WTC11 (cell line): ENCODE data around the gene NPAT. TPM values are rescaled to one million over a fixed set of nuclear protein-coding genes. Genes with fewer than 3 reads are reported as not detected.

ENCODE experiments used
- ATAC-seq: fragments of 200-7000 bp; cut with Tn5 transposase; 2 replicates; pipeline ENCODE4 v1.10.0; 2021; ENCODE audit warnings: mild to moderate bottlenecking, moderate library complexity
- CTCF ChIA-PET: fragments of 300-600 bp; sonication (Branson Sonifier 250); formaldehyde crosslinking; loops from one replicate; lab custom pipeline; 2021; ENCODE audit warnings: antibody characterized with exemption; lab: Charles Lee
- POLR2A ChIA-PET: fragments of 350-600 bp; sonication (Branson Sonifier 250); formaldehyde crosslinking; loops from one replicate; lab custom pipeline; 2021; ENCODE audit warnings: antibody characterized with exemption; lab: Charles Lee
- DNase-seq: peaks from one replicate; pipeline ENCODE4 v3.0.0; 2021; ENCODE audit warnings: low spot score
- H3K27ac Mint-ChIP-seq: 2 replicates; pipeline ENCODE4 v1.8.0; 2021; ENCODE audit warnings: mixed read lengths
- H3K27me3 Mint-ChIP-seq: 2 replicates; pipeline ENCODE4 v1.8.0; 2021; ENCODE audit warnings: low read depth, mild to moderate bottlenecking, moderate library complexity, mixed read lengths
- H3K36me3 Mint-ChIP-seq: 2 replicates; pipeline ENCODE4 v1.8.0; 2021; ENCODE audit warnings: mixed read lengths
- H3K4me1 Mint-ChIP-seq: 2 replicates; pipeline ENCODE4 v1.8.0; 2022; ENCODE audit warnings: mixed read lengths
- H3K4me3 Mint-ChIP-seq: 2 replicates; pipeline ENCODE4 v1.8.0; 2021; ENCODE audit warnings: mild to moderate bottlenecking, moderate library complexity, mixed read lengths
- H3K9me3 Mint-ChIP-seq: 2 replicates; pipeline ENCODE4 v1.8.0; 2021; ENCODE audit warnings: mixed read lengths
- AR ChIP-seq: fragments of 250-450 bp; sonication (Bioruptor Pico); IDR thresholded peaks from 2 replicates; pipeline ENCODE4 v1.9.0; 2021; ENCODE audit warnings: mild to moderate bottlenecking
- ATF1 ChIP-seq: sonication (generic); formaldehyde crosslinking; IDR thresholded peaks from 2 replicates; pipeline ENCODE4 v1.8.1; 2023; ENCODE audit warnings: mild to moderate bottlenecking, moderate library complexity, missing genetic modification reagents
- E2F4 ChIP-seq: sonication (generic); formaldehyde crosslinking; IDR thresholded peaks from 2 replicates; pipeline ENCODE4 v1.8.1; 2022; ENCODE audit warnings: low read depth, mild to moderate bottlenecking, moderate library complexity, missing genetic modification reagents, borderline replicate concordance
- EMX1 ChIP-seq: fragments of 250-450 bp; sonication (Bioruptor Pico); IDR thresholded peaks from 2 replicates; pipeline ENCODE4 v1.8.0; 2021; ENCODE audit warnings: mild to moderate bottlenecking
- ETV6 ChIP-seq: sonication (generic); formaldehyde crosslinking; IDR thresholded peaks from 2 replicates; pipeline ENCODE4 v1.8.1; 2022; ENCODE audit warnings: mild to moderate bottlenecking, missing genetic modification reagents
- FOXK1 ChIP-seq: sonication (generic); formaldehyde crosslinking; IDR thresholded peaks from 2 replicates; pipeline ENCODE4 v1.8.0; 2022; ENCODE audit warnings: mild to moderate bottlenecking, moderate library complexity, missing genetic modification reagents
- FOXP1 ChIP-seq: sonication (generic); formaldehyde crosslinking; IDR thresholded peaks from 2 replicates; pipeline ENCODE4 v1.8.0; 2022; ENCODE audit warnings: missing genetic modification reagents, mild to moderate bottlenecking, moderate library complexity, borderline replicate concordance
- GABPB1 ChIP-seq: sonication (generic); formaldehyde crosslinking; IDR thresholded peaks from 2 replicates; pipeline ENCODE4 v1.8.1; 2023; ENCODE audit warnings: mild to moderate bottlenecking, missing genetic modification reagents
- MAX ChIP-seq: sonication (generic); formaldehyde crosslinking; IDR thresholded peaks from 2 replicates; pipeline ENCODE4 v1.8.0; 2022; ENCODE audit warnings: mild to moderate bottlenecking, missing genetic modification reagents
- MXD4 ChIP-seq: fragments of 250-450 bp; sonication (Bioruptor Pico); IDR thresholded peaks from 2 replicates; pipeline ENCODE4 v1.8.0; 2021; ENCODE audit warnings: mild to moderate bottlenecking, moderate library complexity, borderline replicate concordance
- OVOL2 ChIP-seq: fragments of 250-450 bp; sonication (Bioruptor Pico); IDR thresholded peaks from 2 replicates; pipeline ENCODE4 v1.9.0; 2021; ENCODE audit warnings: mild to moderate bottlenecking, borderline replicate concordance
- PREB ChIP-seq: sonication (generic); formaldehyde crosslinking; IDR thresholded peaks from 2 replicates; pipeline ENCODE4 v1.8.1; 2022; ENCODE audit warnings: mild to moderate bottlenecking, missing genetic modification reagents, moderate library complexity, borderline replicate concordance
- RORB ChIP-seq: fragments of 250-450 bp; sonication (Bioruptor Pico); IDR thresholded peaks from 2 replicates; pipeline ENCODE4 v1.9.0; 2021; ENCODE audit warnings: mild to moderate bottlenecking
- SMAD3 ChIP-seq: sonication (generic); formaldehyde crosslinking; IDR thresholded peaks from 2 replicates; pipeline ENCODE4 v1.8.0; 2022; ENCODE audit warnings: missing genetic modification reagents, mild to moderate bottlenecking, borderline replicate concordance
- SP1 ChIP-seq: sonication (generic); formaldehyde crosslinking; conservative IDR thresholded peaks from 2 replicates; pipeline ENCODE4 v1.8.1; 2022; ENCODE audit warnings: missing genetic modification reagents
- TCF7 ChIP-seq: sonication (generic); formaldehyde crosslinking; IDR thresholded peaks from 2 replicates; pipeline ENCODE4 v1.8.0; 2022; ENCODE audit warnings: mild to moderate bottlenecking, low read depth, missing genetic modification reagents, moderate library complexity
- TEAD1 ChIP-seq: sonication (generic); formaldehyde crosslinking; IDR thresholded peaks from 2 replicates; pipeline ENCODE4 v1.8.0; 2022; ENCODE audit warnings: mild to moderate bottlenecking, missing genetic modification reagents
- ZNF138 ChIP-seq: sonication (generic); formaldehyde crosslinking; conservative IDR thresholded peaks from 2 replicates; pipeline ENCODE4 v1.8.1; 2022; ENCODE audit warnings: mild to moderate bottlenecking, moderate library complexity, missing genetic modification reagents
- ZNF317 ChIP-seq: sonication (generic); formaldehyde crosslinking; IDR thresholded peaks from 2 replicates; pipeline ENCODE4 v1.8.1; 2023; ENCODE audit warnings: low read depth, mild to moderate bottlenecking, moderate library complexity, missing genetic modification reagents, borderline replicate concordance
- ZSCAN18 ChIP-seq: fragments of 250-450 bp; sonication (Bioruptor Pico); IDR thresholded peaks from 2 replicates; pipeline ENCODE4 v2.1.2; 2022; ENCODE audit warnings: mild to moderate bottlenecking, moderate library complexity
- total RNA-seq: library from RNA; stranded (reverse); gene quantifications from 3 replicates; pipeline ENCODE4 v1.2.3, GENCODE V29; 2021
- TF ChIP-seq, protein P1 (sequence below): sonication (generic); formaldehyde crosslinking; IDR thresholded peaks from 2 replicates; pipeline ENCODE4 v1.8.0; 2022; ENCODE audit warnings: mild to moderate bottlenecking, missing genetic modification reagents
- TF ChIP-seq, protein P2 (sequence below): sonication (generic); formaldehyde crosslinking; IDR thresholded peaks from 2 replicates; pipeline ENCODE4 v1.8.0; 2022; ENCODE audit warnings: mild to moderate bottlenecking, missing genetic modification reagents

The NPAT gene
- total RNA-seq, 1 experiment from 2014 or later, result 17.2 TPM

- TF ChIP-seq FOXK1 (no peak), PREB (CRISPR knock-in tag) (no peak), ETV6 (CRISPR knock-in tag) (no peak), TCF7 (no peak), TEAD1 (CRISPR knock-in tag) (no peak), ZNF138 (CRISPR knock-in tag) (no peak), E2F4 (no peak), EMX1 (CRISPR knock-in tag) (no peak), FOXP1 (CRISPR knock-in tag) (no peak), RORB (CRISPR knock-in tag) (no peak), MXD4 (CRISPR knock-in tag) (no peak), ATF1 (CRISPR knock-in tag) (no peak), OVOL2 (CRISPR knock-in tag) (no peak)
Observed at GRCh38 chr11:108269583-108269982, 47.1 kb upstream of the NPAT start (continued).

DNA sequence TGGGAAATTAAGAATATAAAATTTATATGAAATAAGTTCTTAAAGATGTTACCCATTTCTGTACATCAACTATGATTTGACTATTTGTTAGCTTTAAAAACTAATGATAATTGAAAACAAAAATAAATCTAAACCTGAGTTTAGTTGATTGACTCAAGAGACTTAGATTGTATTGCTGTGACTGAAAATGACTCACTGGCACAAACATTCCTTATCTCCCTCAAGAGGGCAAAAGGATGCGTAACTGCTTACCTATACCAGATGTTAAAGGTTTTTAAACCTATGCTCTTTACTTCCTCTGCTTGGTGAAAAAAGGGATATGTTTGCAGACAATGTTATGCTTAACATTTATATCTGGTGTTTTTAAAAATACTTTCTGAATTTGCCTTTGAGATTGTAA, 30.7 kb upstream of the NPAT start:
- Mint-ChIP-seq H3K27me3 (no peaks in the 10 kb centered on the region), H3K36me3 (peaks cover 67% of the 10 kb centered on the region), H3K4me3 (no peak overlapping the region), H3K4me1 (no peaks in the 10 kb centered on the region), H3K27ac (no peak overlapping the region), H3K9me3 (no peaks in the 10 kb centered on the region)
- POLR2A ChIA-PET, result no interaction called here
- no peak for ATAC-seq
- CTCF ChIA-PET, result no interaction called here
- no peak for DNase-seq
- TF ChIP-seq AR (CRISPR knock-in tag) (no peak), ZSCAN18 (CRISPR knock-in tag) (no peak), TEAD1 (CRISPR knock-in tag) (no peak), SMAD3 (CRISPR knock-in tag) (no peak), TCF7 (no peak), ZNF317 (CRISPR knock-in tag) (no peak), ZNF138 (CRISPR knock-in tag) (no peak), GABPB1 (CRISPR knock-in tag) (no peak), SP1 (no peak), ETV6 (CRISPR knock-in tag) (no peak), MAX (CRISPR knock-in tag) (no peak)
- TF ChIP-seq, protein P1, sequence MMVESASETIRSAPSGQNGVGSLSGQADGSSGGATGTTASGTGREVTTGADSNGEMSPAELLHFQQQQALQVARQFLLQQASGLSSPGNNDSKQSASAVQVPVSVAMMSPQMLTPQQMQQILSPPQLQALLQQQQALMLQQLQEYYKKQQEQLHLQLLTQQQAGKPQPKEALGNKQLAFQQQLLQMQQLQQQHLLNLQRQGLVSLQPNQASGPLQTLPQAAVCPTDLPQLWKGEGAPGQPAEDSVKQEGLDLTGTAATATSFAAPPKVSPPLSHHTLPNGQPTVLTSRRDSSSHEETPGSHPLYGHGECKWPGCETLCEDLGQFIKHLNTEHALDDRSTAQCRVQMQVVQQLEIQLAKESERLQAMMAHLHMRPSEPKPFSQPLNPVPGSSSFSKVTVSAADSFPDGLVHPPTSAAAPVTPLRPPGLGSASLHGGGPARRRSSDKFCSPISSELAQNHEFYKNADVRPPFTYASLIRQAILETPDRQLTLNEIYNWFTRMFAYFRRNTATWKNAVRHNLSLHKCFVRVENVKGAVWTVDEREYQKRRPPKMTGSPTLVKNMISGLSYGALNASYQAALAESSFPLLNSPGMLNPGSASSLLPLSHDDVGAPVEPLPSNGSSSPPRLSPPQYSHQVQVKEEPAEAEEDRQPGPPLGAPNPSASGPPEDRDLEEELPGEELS, result no peak
- TF ChIP-seq, protein P2, sequence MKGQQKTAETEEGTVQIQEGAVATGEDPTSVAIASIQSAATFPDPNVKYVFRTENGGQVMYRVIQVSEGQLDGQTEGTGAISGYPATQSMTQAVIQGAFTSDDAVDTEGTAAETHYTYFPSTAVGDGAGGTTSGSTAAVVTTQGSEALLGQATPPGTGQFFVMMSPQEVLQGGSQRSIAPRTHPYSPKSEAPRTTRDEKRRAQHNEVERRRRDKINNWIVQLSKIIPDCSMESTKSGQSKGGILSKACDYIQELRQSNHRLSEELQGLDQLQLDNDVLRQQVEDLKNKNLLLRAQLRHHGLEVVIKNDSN (CRISPR knock-in tag), result no peak
